ENCODE data around the gene POC1A. TPM values are rescaled to one million over a fixed set of nuclear protein-coding genes. Genes with fewer than 3 reads are reported as not detected.

Gene POC1A
- total and polyA plus RNA-seq, 2 of the 8 experiments (the other 6 are each of a cell fraction or from before 2014, with no cell fraction given), result 35.7 to 39.2 TPM

- TF ChIP-seq SIN3A (conservative IDR thresholded peaks at IDR 0.05 in 1 of 2, IDR thresholded peaks at IDR 0.05 in 1 of 2; ENCODE audit: low read depth in 1 of 2, low read length in 2 of 2), result no peak
- TF ChIP-seq BCL11A (IDR thresholded peaks at IDR 0.05; ENCODE audit: low read depth in 2 of 2, low read length in 2 of 2), result no peak
These were observed 22.0 kb upstream of the POC1A start (continued) for GRCh38 chr3:52176180-52176752.

All from H1 (cell line).